ENCODE measurements around the gene SELENOT.
"Not testable (repeated sequence)": the region's sequence is repeated elsewhere in the genome, so short reads cannot be mapped to it uniquely, and the experiment has no call there.

SELENOT gene

GRCh38 chr3:150607267-150608065 lies 4.3 kb downstream of the SELENOT start:
- no peak for DNase-seq (ENCODE audit: low read depth in 2 of 2)

- no peak for DNase-seq (ENCODE audit: low read depth in 2 of 2)
These were observed 6.9 kb downstream of the SELENOT start for GRCh38 chr3:150609988-150610387.

GRCh38 chr3:150610785-150611184 lies 7.7 kb downstream of the SELENOT start:
- DNase-seq (ENCODE audit: low read depth in 2 of 2) = no peak

- DNase-seq (ENCODE audit: low read depth in 2 of 2) = no peak
These were observed 8.5 kb downstream of the SELENOT start for GRCh38 chr3:150611666-150612065.

GRCh38 chr3:150612494-150612893 lies 9.4 kb downstream of the SELENOT start:
- no peak for DNase-seq (ENCODE audit: low read depth in 2 of 2)

GRCh38 chr3:150613034-150613433 lies 9.9 kb downstream of the SELENOT start:
- no peak for DNase-seq (ENCODE audit: low read depth in 2 of 2)

- no peak for DNase-seq (ENCODE audit: low read depth in 2 of 2)
These were observed 10.8 kb downstream of the SELENOT start for GRCh38 chr3:150613709-150614480.

GRCh38 chr3:150620002-150620689 lies 17.0 kb downstream of the SELENOT start:
- DNase-seq (ENCODE audit: low read depth in 2 of 2) = no peak

- DNase-seq (ENCODE audit: low read depth in 2 of 2) = not testable (repeated sequence)
These were observed 19.8 kb downstream of the SELENOT start for GRCh38 chr3:150622955-150623354.

- no peak for DNase-seq (ENCODE audit: low read depth in 2 of 2)
These were observed 20.8 kb downstream of the SELENOT start for GRCh38 chr3:150623945-150624344.

GRCh38 chr3:150626148-150626930 lies 23.2 kb downstream of the SELENOT start:
- no peak for DNase-seq (ENCODE audit: low read depth in 2 of 2)

GRCh38 chr3:150627557-150627956 lies 24.4 kb downstream of the SELENOT start:
- no peak for DNase-seq (ENCODE audit: low read depth in 2 of 2)

- DNase-seq (ENCODE audit: low read depth in 2 of 2) = no peak
These were observed 28.5 kb downstream of the SELENOT start for GRCh38 chr3:150631515-150632221.

GRCh38 chr3:150635076-150635475 lies 32.0 kb downstream of the SELENOT start:
- DNase-seq (ENCODE audit: low read depth in 2 of 2) = no peak

- no peak for DNase-seq (ENCODE audit: low read depth in 2 of 2)
These were observed 32.4 kb downstream of the SELENOT start for GRCh38 chr3:150635526-150635925.

- no peak for DNase-seq (ENCODE audit: low read depth in 2 of 2)
These were observed 33.1 kb downstream of the SELENOT start for GRCh38 chr3:150636258-150636657.

GRCh38 chr3:150639262-150639661 lies 36.1 kb downstream of the SELENOT start:
- DNase-seq (ENCODE audit: low read depth in 2 of 2) = no peak

GRCh38 chr3:150640256-150640655 lies 37.1 kb downstream of the SELENOT start:
- no peak for DNase-seq (ENCODE audit: low read depth in 2 of 2)

GRCh38 chr3:150653110-150653561 lies 50.0 kb downstream of the SELENOT start:
- no peak for DNase-seq (ENCODE audit: low read depth in 2 of 2)

GRCh38 chr3:150656316-150656715 lies 53.2 kb downstream of the SELENOT start:
- no peak for DNase-seq (ENCODE audit: low read depth in 2 of 2)

All from stimulated activated CD8-positive, alpha-beta memory T cell treated with anti-CD3 and anti-CD28 coated beads, Interleukin-15, amount 100 ng/mL, for 48 hours (primary cell).